Left ventricle myocardium inferior (tissue), 1 donor: ENCODE data around the gene GTF2A2. TPM values are rescaled to one million over a fixed set of nuclear protein-coding genes. Genes with fewer than 3 reads are reported as not detected.
A peak's percentile ranks its signal among the peaks of the same experiment; 100 is the strongest.
"Not testable (repeated sequence)": the region's sequence is repeated elsewhere in the genome, so short reads cannot be mapped to it uniquely, and the experiment has no call there.

Experiments
- DNase-seq: peaks from one replicate; pipeline ENCODE4 v3.0.0-alpha.2; 2020
- H3K27ac ChIP-seq: fragments of 200-600 bp; replicated peaks from 2 replicates; pipeline ENCODE4 v1.8.0; 2021
- H3K27me3 ChIP-seq: fragments of 200-600 bp; 2 replicates; pipeline ENCODE4 v1.8.0; 2021; ENCODE audit warnings: low read depth
- H3K36me3 ChIP-seq: fragments of 200-600 bp; 2 replicates; pipeline ENCODE4 v1.8.0; 2021
- H3K4me1 ChIP-seq: fragments of 200-600 bp; 2 replicates; pipeline ENCODE4 v1.8.0; 2021
- H3K4me3 ChIP-seq: fragments of 200-600 bp; 2 replicates; pipeline ENCODE4 v1.8.0; 2021; ENCODE audit warnings: mild to moderate bottlenecking, moderate library complexity
- H3K9me3 ChIP-seq: fragments of 200-600 bp; replicated peaks from 2 replicates; pipeline ENCODE4 v1.8.0; 2021
- CTCF ChIP-seq: fragments of 200-600 bp; IDR thresholded peaks from 2 replicates; pipeline ENCODE4 v1.8.0; 2021; ENCODE audit warnings: antibody characterized with exemption, mild to moderate bottlenecking, borderline replicate concordance
- intact Hi-C: fragments of 100-400 bp; cut with micrococcal nuclease; formaldehyde crosslinking; loops from one replicate; pipeline ENCODE4 v1.11.0; 2022
- long read RNA-seq: library from polyadenylated mRNA; unstranded; transcript quantifications from one replicate; pipeline ENCODE4 v2.0.0, GENCODE V29; 2021
- total RNA-seq: library from RNA; stranded (reverse); fragmentation: NEBNext Ultra II Directional; extraction: Animal tissue kit (Norgen Biotek cat#: 25700); gene quantifications from one replicate; pipeline ENCODE4 v1.2.1, GENCODE V29; 2021
- donor health status: DM: no; HTN: yes; CAD: no; lungs with severe emphysema.

Gene GTF2A2
- 126 TPM for total RNA-seq
- long read RNA-seq, transcript GTF2A2-202 (5 exons, 1,582 nt), result major isoform, 32 of 34 reads
- long read RNA-seq, partial matches to known transcripts, result 0 of 34 reads
- long read RNA-seq, other reads (novel, unspliced or antisense), result 0 of 34 reads

DNA sequence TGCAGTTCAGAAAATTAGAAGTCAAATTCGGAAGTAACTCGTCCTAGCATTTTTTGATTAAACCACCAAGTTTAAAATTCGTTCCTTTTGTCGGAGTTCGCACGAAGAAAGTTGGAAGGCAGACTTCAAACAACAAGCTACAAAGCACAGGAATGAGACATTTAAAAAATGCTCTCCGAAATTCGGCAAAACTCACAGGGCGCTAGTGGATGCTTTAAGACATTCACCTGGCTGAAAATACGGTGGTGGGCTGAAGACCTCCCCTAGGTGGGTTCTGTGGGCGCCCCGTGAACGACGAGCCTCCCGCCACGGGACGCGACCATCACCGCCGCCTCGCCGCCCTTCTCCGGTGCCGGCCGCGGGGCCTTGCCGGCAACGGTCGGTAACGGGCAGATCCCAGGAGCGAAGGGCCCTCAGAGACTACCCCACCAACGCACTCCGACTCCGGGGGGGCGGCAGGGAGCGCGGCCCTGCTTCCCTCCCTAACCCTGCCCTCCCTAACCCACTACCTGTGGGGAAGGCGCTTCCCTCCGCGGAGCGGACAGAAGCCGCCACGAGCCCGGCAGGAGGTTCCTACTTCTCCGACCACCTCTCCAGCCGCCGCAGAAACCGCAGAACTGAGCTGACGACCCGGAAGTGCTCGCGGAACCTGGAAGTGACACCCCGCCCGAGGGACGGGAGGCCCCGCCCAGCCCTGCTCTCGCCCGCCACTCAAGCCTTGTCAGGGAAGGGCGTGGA is at the start of gene GTF2A2:
Gene GTF2A2, minus strand, starts transcription at position 619 of the 738 bp plus-strand sequence. CDS start 5,238 bp downstream, outside the sequence.
- Histone ChIP-seq H3K4me1 (peaks cover 55% of the 10 kb centered on the region), H3K27ac (peak within 1 kb of the TSS; percentile 86), H3K9me3 (peaks cover 5% of the 10 kb centered on the region), H3K27me3 (no peaks in the 10 kb centered on the region), H3K4me3 (peak within 1 kb of the TSS; percentile 97), H3K36me3 (peaks cover 24% of the 10 kb centered on the region)
- intact Hi-C loops, result no loop called here
- TF ChIP-seq CTCF, result no peak
- DNase-seq, result peak; percentile 94

GRCh38 chr15:59703979-59704796 is 46.9 kb upstream of the GTF2A2 start:
- Histone ChIP-seq H3K27me3 (peaks cover 13% of the 10 kb centered on the region), H3K36me3 (no peaks in the 10 kb centered on the region), H3K27ac (no peak overlapping the region), H3K4me3 (no peak overlapping the region), H3K4me1 (no peaks in the 10 kb centered on the region), H3K9me3 (peaks cover 13% of the 10 kb centered on the region)
- intact Hi-C loops, result no loop called here
- no peak for DNase-seq
- TF ChIP-seq CTCF, result no peak

DNA sequence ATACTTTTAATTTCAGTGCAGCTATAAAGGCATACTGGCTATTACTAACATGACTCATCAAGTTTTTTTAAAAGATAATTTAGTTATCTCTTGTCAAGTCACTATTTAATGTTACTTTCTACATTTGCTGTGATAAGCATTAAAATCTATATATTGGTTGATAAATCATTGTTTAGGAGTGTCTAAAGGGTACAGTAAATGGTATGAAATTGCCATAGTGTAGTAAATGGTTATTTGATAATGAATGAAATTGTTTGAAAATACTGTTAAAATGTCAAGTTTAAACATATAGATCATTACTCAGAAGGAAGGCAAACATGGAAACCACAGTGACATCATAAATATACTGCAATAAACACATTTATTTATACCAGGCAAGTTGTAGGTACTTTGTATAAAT is 45.0 kb upstream of the GTF2A2 start:
- intact Hi-C loops, result no loop called here
- Histone ChIP-seq H3K27ac (no peak overlapping the region), H3K4me1 (no peaks in the 10 kb centered on the region), H3K27me3 (peaks cover 13% of the 10 kb centered on the region), H3K36me3 (no peaks in the 10 kb centered on the region), H3K9me3 (peaks cover 5% of the 10 kb centered on the region), H3K4me3 (no peak overlapping the region)
- TF ChIP-seq CTCF, result no peak
- no peak for DNase-seq

DNA sequence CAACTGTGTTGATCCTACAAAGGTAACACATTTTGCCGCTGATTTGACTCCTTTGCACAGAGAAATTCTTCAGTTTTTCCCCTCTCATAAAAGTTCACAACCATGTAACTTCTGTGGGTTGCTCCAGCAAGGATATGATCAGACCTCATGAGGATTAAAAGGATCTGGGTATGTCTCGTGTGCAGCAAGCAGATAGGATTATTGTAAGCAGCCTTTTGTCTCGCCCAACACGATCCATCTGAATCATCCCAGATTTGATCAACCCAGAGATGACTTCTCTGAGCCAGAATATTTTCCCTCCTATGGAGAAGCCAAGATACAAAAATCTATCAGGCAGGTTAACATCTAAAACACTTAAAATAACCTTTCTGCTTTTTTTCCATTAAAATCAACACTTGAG is 44.6 kb upstream of the GTF2A2 start:
- Histone ChIP-seq H3K4me1 (no peaks in the 10 kb centered on the region), H3K27me3 (peaks cover 13% of the 10 kb centered on the region), H3K36me3 (no peaks in the 10 kb centered on the region), H3K27ac (no peak overlapping the region), H3K4me3 (no peak overlapping the region), H3K9me3 (peaks cover under 1% of the 10 kb centered on the region)
- intact Hi-C loops, result no loop called here
- TF ChIP-seq CTCF, result no peak
- no peak for DNase-seq

DNA sequence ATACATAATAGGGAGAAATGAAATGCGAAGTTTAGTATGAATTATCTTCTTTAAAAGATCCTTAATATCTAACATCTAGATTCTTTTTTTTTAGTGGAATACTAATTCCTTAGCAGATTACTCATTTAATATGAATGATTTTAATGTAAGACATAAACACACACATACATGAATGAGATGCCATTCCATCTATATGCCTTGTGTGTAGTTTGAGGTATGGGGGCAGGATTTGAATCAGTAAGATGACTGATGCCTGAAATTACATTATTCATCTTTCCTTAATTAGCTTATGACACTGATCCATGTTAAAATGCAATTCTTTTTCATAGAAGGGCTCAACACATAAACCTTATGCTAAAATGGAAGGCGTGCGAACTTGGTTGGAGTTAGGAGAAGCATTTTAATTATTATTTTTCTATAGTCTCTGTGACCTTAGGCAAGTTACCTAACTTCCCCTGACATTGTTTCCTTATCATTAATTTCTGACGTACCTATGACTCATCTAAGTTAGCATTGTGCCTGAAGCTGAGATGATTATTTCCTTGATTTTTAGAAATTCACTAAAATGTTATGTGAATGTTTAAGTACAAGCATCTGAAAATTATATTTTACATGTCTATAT is 42.6 kb upstream of the GTF2A2 start:
- Histone ChIP-seq H3K4me3 (no peak overlapping the region), H3K27me3 (peaks cover 13% of the 10 kb centered on the region), H3K36me3 (no peaks in the 10 kb centered on the region), H3K27ac (no peak overlapping the region), H3K4me1 (no peaks in the 10 kb centered on the region), H3K9me3 (no peaks in the 10 kb centered on the region)
- intact Hi-C loops, result no loop called here
- no peak for DNase-seq
- TF ChIP-seq CTCF, result no peak

DNA sequence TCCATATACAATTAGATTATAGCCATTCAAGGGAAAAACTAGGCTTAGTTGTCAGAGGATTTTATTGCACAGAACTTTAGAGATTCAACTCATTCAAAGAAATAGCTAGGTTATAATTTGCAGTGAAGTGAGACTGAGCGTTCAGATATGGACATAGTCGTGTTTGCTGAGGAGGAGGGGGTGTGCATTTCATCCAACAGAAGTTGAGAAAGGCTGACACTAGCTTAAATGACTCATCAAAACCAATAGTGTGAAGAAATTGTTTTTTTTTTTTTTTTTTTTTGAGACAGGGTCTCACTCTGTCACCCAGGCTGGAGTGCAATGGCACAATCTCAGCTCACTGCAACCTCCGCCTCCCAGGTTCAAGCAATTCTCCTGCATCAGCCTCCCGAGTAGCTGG is 40.8 kb upstream of the GTF2A2 start:
- H3K27me3 ChIP-seq, result peaks cover 10% of the 10 kb centered on the region
- DNase-seq, H3K27ac ChIP-seq, H3K4me1 ChIP-seq, H3K36me3 ChIP-seq, intact Hi-C loops, H3K9me3 ChIP-seq, H3K4me3 ChIP-seq: not testable (repeated sequence)
